Activated CD4-positive, alpha-beta T cell treated with anti-CD3 and anti-CD28 coated beads for 1 hour (primary cell): Measurements from ENCODE around the gene DENND1C.
"Not testable (repeated sequence)": the region's sequence is repeated elsewhere in the genome, so short reads cannot be mapped to it uniquely, and the experiment has no call there.

Experiments
- DNase-seq: peaks from one replicate; pipeline ENCODE4 v3.0.0-alpha.2; 2020

DENND1C gene

GRCh38 chr19:6452223-6452614, 29.4 kb downstream of the DENND1C start:
- no peak for DNase-seq

GRCh38 chr19:6451583-6452222, 29.9 kb downstream of the DENND1C start:
- DNase-seq = no peak

- no peak for DNase-seq
Observed at GRCh38 chr19:6450166-6450565, 31.4 kb downstream of the DENND1C start.

GRCh38 chr19:6448045-6448444, 33.5 kb downstream of the DENND1C start:
- no peak for DNase-seq

- no peak for DNase-seq
Observed at GRCh38 chr19:6446452-6446851, 35.1 kb downstream of the DENND1C start.

GRCh38 chr19:6443986-6444385, 37.6 kb downstream of the DENND1C start:
- no peak for DNase-seq

- DNase-seq = no peak
Observed at GRCh38 chr19:6442087-6442688, 39.4 kb downstream of the DENND1C start.

GRCh38 chr19:6440905-6441304, 40.7 kb downstream of the DENND1C start:
- DNase-seq = no peak

- no peak for DNase-seq
Observed at GRCh38 chr19:6439743-6440142, 41.8 kb downstream of the DENND1C start.

GRCh38 chr19:6433663-6434062, 47.9 kb downstream of the DENND1C start, which contains the start of gene SLC25A41:
TSS of gene SLC25A41 (minus strand) at chr19:6433763. CDS start at chr19:6433693, 70 bp downstream.
- no peak for DNase-seq

- DNase-seq = no peak
Observed at GRCh38 chr19:6433165-6433564, 48.4 kb downstream of the DENND1C start.

- no peak for DNase-seq
Observed at GRCh38 chr19:6431891-6432290, 49.7 kb downstream of the DENND1C start.

- no peak for DNase-seq
Observed at GRCh38 chr19:6429419-6430221, 52.0 kb downstream of the DENND1C start.

- not testable (repeated sequence) for DNase-seq
Observed at GRCh38 chr19:6428692-6429418, 52.7 kb downstream of the DENND1C start.

- no peak for DNase-seq
Observed at GRCh38 chr19:6427131-6427530, 54.5 kb downstream of the DENND1C start.

GRCh38 chr19:6425732-6426620, 55.6 kb downstream of the DENND1C start:
- DNase-seq = peak; percentile 16

GRCh38 chr19:6424939-6425731, 56.5 kb downstream of the DENND1C start:
- DNase-seq = peak; percentile 99

GRCh38 chr19:6424195-6424938, 57.2 kb downstream of the DENND1C start, which contains the start of gene KHSRP:
TSS of gene KHSRP (minus strand) at chr19:6424811. CDS start at chr19:6424701, 110 bp downstream.
- DNase-seq = no peak

- DNase-seq = no peak
Observed at GRCh38 chr19:6423499-6424194, 57.9 kb downstream of the DENND1C start.
